Stimulated activated CD8-positive, alpha-beta memory T cell treated with anti-CD3 and anti-CD28 coated beads, Interleukin-4, amount 100 ng/mL, for 1 hour (primary cell): ENCODE results near the gene SPNS1.

ENCODE experiments used
- DNase-seq, 2 donors: peaks; one replicate each; pipeline ENCODE4 v3.0.0-alpha.2; 2020; ENCODE audit warnings: low read depth in 2 of 2, low spot score in 1 of 2

The SPNS1 gene

DNA sequence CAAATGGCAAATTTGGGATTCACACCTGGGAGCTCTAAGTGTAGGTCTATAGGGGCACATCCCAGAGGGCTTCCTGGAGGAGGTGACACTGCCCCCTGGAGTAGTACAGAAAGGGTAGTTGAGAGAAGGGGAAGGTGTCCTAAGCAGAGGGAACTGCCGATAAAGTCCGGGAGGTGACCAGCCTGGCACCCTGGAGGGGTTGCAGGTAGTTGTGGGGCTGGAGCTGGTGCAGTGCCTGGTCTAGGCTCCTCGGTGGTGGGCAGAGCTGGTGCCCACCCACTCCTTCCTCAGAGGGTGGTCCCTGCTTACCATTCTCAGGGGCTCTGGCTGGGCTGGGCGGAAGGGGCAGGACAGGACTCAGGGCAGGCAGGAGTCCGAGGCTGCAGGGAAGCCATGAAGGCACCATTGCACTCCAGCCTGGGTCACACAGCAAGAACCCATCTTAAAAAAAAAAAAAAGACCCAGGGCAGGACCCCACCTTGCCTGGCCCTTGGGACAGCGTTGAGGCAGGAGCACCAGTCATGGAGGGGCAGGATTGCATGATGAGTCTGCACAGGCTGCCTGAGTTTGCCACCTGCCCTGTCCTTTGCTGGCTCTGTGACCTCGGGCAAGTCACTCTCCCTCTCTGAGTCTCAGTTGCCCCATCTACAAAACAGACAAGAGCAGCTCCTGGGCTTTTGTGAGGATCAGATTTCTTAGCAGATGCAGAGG, 54.0 kb downstream of the SPNS1 start:
- DNase-seq = no peak

DNA sequence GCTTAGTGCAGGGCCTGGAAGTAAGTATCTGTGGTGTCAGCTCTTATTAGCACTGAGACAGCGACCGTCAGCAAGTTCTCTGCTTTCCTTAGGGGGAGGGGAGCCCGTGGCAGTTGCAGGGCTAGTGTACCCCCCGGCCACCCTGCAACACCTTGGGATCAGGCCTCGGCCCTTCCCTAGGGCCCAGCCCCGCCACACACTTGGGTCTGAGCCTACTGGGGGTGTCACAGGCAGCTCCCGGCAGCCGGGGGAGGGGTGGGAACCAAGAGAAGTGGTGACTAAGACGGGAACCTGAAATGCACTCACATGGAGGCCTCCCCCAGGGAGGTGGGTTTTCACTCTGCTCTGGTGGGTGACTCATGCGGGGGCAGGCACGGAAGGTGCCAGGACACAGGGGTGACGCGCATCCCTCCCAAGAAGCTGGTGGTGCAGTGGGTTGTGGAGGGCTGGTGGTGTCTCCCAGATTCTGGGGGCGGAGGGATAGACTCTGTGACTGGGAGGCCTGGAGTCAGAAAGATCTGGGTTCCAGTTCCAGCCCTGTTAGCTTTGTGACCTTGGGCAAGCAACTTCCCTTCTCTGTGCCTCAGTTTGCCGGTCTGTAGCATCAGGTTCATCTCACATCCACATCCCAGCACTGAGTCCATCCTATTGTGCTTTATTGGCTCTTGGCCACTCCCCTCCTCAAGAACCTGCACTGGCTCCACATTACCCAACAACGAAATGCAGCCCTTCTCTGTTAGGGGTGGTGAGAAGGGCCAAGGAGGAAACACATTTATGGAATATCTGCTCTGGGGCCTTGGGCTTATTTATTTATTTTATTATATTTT, 54.8 kb downstream of the SPNS1 start:
- peak; percentile 44 to 62 for DNase-seq

- DNase-seq = no peak
Observed at GRCh38 chr16:29030086-29030840, 55.7 kb downstream of the SPNS1 start.
